ENCODE results near the gene LILRB1.

GRCh38 chr19:54654447-54655321 lies 24.4 kb downstream of the LILRB1 start:
- TF ChIP-seq POLR2A (IDR thresholded peaks at IDR 0.05) (no peak), CTCF (IDR thresholded peaks at IDR 0.05) (no peak), POLR2AphosphoS5 (IDR thresholded peaks at IDR 0.05; ENCODE audit: insufficient read depth in 1 of 2, low read depth in 1 of 2) (no peak)

Measured in vagina (tissue), 2 donors.